WTC11 (cell line): ENCODE measurements around the gene JAZF1.

Source experiments
- CREB1 ChIP-seq: sonication (generic); formaldehyde crosslinking; IDR thresholded peaks from 2 replicates; pipeline ENCODE4 v1.8.0; 2023; ENCODE audit warnings: mild to moderate bottlenecking, missing genetic modification reagents
- E2F1 ChIP-seq: sonication (generic); formaldehyde crosslinking; IDR thresholded peaks from 2 replicates; pipeline ENCODE4 v1.8.0; 2022; ENCODE audit warnings: mild to moderate bottlenecking, missing genetic modification reagents
- ELF4 ChIP-seq: sonication (generic); formaldehyde crosslinking; IDR thresholded peaks from 2 replicates; pipeline ENCODE4 v1.8.1; 2022; ENCODE audit warnings: low read depth, mild to moderate bottlenecking, moderate library complexity, missing genetic modification reagents
- MAX ChIP-seq: sonication (generic); formaldehyde crosslinking; IDR thresholded peaks from 2 replicates; pipeline ENCODE4 v1.8.0; 2022; ENCODE audit warnings: mild to moderate bottlenecking, missing genetic modification reagents
- MYBL2 ChIP-seq: sonication (generic); formaldehyde crosslinking; IDR thresholded peaks from 2 replicates; pipeline ENCODE4 v1.8.1; 2023; ENCODE audit warnings: mild to moderate bottlenecking, moderate library complexity, missing genetic modification reagents
- USF2 ChIP-seq: sonication (generic); formaldehyde crosslinking; IDR thresholded peaks from 2 replicates; pipeline ENCODE4 v1.8.1; 2023; ENCODE audit warnings: mild to moderate bottlenecking, missing genetic modification reagents, moderate library complexity
- ZBTB21 ChIP-seq: sonication (generic); formaldehyde crosslinking; IDR thresholded peaks from 2 replicates; pipeline ENCODE4 v1.8.1; 2023; ENCODE audit warnings: mild to moderate bottlenecking, missing genetic modification reagents, borderline replicate concordance
- TF ChIP-seq, protein P1 (sequence below): fragments of 200-600 bp; IDR thresholded peaks from 2 replicates; pipeline ENCODE4 v1.8.0; 2022; ENCODE audit warnings: antibody characterized with exemption
- TF ChIP-seq, protein P2 (sequence below): sonication (generic); formaldehyde crosslinking; IDR thresholded peaks from 2 replicates; pipeline ENCODE4 v1.8.1; 2023; ENCODE audit warnings: mild to moderate bottlenecking, missing genetic modification reagents, moderate library complexity
- TF ChIP-seq, protein P3 (sequence below): sonication (generic); formaldehyde crosslinking; IDR thresholded peaks from 2 replicates; pipeline ENCODE4 v1.8.1; 2022; ENCODE audit warnings: low read depth, mild to moderate bottlenecking, moderate library complexity, missing genetic modification reagents, borderline replicate concordance

DNA sequence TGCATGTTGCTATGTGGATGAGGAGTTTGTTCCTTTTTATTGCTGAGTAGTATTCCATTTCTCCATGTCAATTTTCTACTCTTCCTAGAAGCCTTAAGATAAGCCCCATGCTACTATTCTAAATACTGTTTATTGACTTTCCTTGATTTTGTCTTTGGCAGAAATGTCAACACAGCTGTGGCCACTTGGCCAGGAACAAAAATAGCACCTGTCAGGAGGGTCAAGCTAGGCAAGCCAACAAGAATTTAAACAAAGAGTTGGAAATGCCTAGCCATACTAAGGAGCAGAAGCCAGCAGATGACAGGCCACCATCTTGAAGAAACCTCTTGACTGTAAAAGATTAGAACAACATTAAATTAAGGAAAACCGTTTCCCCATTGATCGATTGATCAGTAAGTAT, 34.7 kb downstream of the JAZF1 start:
- TF ChIP-seq MYBL2 (CRISPR knock-in tag) (no peak), ZBTB21 (CRISPR knock-in tag) (no peak), MAX (no peak), ELF4 (CRISPR knock-in tag) (no peak), USF2 (CRISPR knock-in tag) (no peak), E2F1 (CRISPR knock-in tag) (no peak), CREB1 (CRISPR knock-in tag) (no peak)
- TF ChIP-seq, protein P1, sequence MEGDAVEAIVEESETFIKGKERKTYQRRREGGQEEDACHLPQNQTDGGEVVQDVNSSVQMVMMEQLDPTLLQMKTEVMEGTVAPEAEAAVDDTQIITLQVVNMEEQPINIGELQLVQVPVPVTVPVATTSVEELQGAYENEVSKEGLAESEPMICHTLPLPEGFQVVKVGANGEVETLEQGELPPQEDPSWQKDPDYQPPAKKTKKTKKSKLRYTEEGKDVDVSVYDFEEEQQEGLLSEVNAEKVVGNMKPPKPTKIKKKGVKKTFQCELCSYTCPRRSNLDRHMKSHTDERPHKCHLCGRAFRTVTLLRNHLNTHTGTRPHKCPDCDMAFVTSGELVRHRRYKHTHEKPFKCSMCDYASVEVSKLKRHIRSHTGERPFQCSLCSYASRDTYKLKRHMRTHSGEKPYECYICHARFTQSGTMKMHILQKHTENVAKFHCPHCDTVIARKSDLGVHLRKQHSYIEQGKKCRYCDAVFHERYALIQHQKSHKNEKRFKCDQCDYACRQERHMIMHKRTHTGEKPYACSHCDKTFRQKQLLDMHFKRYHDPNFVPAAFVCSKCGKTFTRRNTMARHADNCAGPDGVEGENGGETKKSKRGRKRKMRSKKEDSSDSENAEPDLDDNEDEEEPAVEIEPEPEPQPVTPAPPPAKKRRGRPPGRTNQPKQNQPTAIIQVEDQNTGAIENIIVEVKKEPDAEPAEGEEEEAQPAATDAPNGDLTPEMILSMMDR, result no peak
- TF ChIP-seq, protein P2, sequence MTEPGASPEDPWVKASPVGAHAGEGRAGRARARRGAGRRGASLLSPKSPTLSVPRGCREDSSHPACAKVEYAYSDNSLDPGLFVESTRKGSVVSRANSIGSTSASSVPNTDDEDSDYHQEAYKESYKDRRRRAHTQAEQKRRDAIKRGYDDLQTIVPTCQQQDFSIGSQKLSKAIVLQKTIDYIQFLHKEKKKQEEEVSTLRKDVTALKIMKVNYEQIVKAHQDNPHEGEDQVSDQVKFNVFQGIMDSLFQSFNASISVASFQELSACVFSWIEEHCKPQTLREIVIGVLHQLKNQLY (CRISPR knock-in tag), result no peak
- TF ChIP-seq, protein P3, sequence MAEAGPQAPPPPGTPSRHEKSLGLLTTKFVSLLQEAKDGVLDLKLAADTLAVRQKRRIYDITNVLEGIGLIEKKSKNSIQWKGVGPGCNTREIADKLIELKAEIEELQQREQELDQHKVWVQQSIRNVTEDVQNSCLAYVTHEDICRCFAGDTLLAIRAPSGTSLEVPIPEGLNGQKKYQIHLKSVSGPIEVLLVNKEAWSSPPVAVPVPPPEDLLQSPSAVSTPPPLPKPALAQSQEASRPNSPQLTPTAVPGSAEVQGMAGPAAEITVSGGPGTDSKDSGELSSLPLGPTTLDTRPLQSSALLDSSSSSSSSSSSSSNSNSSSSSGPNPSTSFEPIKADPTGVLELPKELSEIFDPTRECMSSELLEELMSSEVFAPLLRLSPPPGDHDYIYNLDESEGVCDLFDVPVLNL, result no peak
